GM10266 (cell line): Measurements from ENCODE around the gene CRTC3.

Source experiments
- DNase-seq: peaks from one replicate; pipeline ENCODE4 v3.0.0; 2012; ENCODE audit errors: extremely low spot score
- TF ChIP-seq, protein P1 (sequence below): IDR thresholded peaks from 2 replicates; pipeline ENCODE4 v1.5.1; 2012; ENCODE audit warnings: mild to moderate bottlenecking, low read depth; ENCODE audit not compliant: control insufficient read depth, insufficient read depth; ENCODE audit errors: missing control alignments

Gene CRTC3

DNA sequence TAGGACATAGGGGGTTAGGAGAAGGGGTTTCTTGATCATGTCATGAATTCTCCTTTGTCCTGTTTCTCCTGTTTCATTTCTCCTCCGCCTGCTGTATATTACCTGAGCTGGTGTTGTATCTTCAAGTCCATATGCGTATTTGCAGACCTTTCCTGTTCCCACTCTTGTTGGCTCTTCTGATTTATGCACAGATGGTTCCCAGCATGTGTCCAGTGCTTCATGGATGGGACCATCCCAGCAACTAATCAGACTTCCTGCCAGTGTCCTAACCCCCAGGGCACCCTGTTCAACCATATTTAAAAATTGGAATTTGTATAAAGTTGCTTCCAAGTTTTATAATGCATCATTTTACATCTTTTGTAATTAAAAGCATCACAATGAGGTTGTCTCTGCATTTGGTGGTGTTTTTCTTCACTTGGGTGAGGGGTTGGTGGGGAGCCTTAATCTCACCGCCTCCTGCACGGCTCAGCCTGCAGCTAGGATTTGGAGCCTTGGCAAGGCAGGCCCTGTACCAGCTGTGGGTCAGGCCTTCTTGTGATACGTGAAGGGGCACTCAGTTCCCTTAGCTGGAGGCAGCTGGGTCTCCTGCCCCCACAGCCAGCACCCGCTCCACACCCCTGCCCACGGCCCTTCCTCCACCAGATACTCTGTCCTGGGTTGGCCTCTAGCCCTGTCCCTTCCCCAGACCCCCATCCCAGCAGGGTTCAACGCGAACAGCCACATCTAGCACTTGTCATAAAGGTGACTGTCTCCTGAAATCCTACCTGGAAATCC, 115.4 kb downstream of the CRTC3 start:
- TF ChIP-seq, protein P1, sequence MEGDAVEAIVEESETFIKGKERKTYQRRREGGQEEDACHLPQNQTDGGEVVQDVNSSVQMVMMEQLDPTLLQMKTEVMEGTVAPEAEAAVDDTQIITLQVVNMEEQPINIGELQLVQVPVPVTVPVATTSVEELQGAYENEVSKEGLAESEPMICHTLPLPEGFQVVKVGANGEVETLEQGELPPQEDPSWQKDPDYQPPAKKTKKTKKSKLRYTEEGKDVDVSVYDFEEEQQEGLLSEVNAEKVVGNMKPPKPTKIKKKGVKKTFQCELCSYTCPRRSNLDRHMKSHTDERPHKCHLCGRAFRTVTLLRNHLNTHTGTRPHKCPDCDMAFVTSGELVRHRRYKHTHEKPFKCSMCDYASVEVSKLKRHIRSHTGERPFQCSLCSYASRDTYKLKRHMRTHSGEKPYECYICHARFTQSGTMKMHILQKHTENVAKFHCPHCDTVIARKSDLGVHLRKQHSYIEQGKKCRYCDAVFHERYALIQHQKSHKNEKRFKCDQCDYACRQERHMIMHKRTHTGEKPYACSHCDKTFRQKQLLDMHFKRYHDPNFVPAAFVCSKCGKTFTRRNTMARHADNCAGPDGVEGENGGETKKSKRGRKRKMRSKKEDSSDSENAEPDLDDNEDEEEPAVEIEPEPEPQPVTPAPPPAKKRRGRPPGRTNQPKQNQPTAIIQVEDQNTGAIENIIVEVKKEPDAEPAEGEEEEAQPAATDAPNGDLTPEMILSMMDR, result no peak

GRCh38 chr15:90645873-90646575, 116.3 kb downstream of the CRTC3 start:
- TF ChIP-seq, protein P1, result no peak
- no peak for DNase-seq

More for the DNA sequence above, 115.4 kb downstream of the CRTC3 start:
- DNase-seq, result no peak

DNA sequence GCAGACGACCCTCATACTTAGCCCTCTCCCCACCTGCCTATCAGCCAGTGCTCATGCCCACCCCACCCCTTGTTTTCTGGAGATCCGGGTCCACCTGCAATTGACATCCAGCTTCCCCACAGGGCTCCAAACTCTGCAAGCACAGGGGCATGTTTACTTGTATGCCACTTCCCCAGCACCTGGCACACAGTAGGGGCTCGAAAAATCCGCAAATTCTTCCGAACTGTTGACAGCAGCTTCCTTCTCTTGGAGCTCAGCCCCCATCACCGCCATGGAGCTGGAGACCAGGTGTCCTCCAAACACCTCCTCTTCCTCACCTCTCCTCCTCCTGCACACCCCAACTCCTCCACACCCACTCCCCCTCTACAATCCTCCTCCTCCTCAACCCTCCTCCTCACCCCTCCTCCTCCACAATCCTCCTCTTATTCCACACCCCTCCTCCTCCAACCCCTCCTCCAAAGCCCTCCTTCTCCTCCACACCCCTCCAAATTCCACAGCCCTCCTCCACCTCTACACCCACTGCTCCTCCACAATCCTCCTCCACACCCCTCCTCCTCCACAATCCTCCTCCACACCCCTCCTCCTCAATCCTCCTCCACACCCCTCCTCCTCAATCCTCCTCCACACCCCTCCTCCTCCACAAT, 117.1 kb downstream of the CRTC3 start:
- TF ChIP-seq, protein P1, result no peak
- DNase-seq, result no peak

DNA sequence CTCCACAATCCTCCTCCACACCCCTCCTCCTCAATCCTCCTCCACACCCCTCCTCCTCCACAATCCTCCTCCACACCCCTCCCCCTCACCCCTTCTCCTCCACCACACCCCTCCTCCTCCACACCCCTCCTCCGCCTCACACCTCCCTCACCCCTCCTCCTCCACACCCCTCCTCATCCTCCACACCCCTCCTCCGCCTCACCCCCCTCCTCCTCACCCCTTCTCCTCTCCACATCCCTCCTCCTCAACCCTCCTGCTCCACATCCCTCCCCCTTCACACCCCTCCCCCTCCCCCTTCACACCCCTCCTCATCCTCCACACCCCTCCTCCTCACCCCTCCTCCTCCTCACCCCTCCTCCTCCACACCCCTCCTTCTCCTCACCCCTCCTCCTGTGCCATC, 117.6 kb downstream of the CRTC3 start:
- DNase-seq, result no peak
- TF ChIP-seq, protein P1, result no peak

GRCh38 chr15:90648137-90649070, 118.7 kb downstream of the CRTC3 start:
- TF ChIP-seq, protein P1, result peak; percentile 85
- peak; percentile 74 for DNase-seq

DNA sequence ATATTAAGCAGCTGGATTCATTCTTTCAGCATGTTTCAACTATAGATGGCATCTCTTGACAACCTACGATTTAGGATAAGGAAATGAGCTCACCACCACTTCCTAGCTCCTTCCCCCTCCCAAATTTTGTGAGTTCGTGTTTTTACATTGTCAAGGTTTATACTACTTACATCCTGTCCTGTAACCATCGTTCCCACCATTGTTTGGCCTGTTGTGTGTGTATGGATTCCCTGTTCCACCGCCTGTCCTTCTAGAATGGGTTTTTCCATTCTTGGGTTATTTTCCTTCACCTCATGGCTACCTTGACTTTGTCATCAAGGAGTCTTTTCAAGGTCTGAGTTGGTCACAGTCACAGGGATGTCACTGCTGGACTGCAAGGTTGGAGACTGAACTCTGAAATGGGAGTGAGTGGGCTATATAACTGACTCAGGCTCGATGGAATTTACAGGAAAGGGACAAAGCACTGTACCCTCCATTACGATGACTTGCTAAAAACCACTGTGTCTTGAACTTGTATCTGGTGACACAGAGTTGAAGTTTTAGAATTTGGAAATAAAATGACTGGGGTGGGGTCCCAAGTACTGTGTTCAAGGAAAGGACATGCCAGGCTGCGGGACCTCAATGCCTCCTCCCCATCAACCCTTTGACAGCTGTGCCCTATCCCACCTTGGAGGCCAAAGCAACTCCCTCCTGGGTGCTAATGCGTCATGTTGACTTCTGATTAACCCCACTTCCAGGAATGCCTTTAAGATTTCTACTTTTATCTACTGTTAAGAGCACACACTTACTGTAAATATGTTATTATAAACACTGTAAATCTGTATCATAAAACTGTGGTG, 120.6 kb downstream of the CRTC3 start:
- TF ChIP-seq, protein P1, result no peak
- DNase-seq, result no peak
